ENCODE measurements around the gene DROSHA.

DROSHA gene

DNA sequence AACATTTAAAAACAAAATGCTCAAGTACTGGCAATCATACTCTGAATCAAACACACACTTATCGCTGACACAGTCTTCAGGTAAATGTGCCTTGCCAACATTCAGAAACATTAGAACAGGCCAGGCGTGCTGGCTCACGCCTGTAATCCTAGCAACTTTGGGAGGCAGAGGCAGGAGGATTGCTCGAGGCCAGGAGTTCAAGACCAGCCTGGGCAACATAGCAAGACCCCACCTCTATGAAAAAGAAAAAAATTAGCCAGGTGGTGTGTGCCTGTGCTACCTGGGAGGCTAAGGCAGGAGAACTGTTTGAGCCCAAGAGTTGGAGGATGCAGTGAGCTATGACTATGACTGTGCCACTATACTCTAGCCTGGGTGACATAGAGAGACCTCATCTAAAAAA, 20.6 kb downstream of the DROSHA start:
- Histone ChIP-seq H3K36me3 (ENCODE audit: control insufficient read depth, insufficient read depth, low read length) (peaks cover 15% of the 10 kb centered on the region), H3K4me3 (ENCODE audit: low read length) (no peak overlapping the region), H3K9ac (ENCODE audit: low read length) (no peak overlapping the region), H3K27me3 (ENCODE audit: control insufficient read depth, insufficient read depth, low read length) (no peaks in the 10 kb centered on the region), H3K4me1 (ENCODE audit: control insufficient read depth, insufficient read depth, low read length) (no peaks in the 10 kb centered on the region), H3K9me3 (ENCODE audit: control insufficient read depth, low read length) (no peaks in the 10 kb centered on the region)

DNA sequence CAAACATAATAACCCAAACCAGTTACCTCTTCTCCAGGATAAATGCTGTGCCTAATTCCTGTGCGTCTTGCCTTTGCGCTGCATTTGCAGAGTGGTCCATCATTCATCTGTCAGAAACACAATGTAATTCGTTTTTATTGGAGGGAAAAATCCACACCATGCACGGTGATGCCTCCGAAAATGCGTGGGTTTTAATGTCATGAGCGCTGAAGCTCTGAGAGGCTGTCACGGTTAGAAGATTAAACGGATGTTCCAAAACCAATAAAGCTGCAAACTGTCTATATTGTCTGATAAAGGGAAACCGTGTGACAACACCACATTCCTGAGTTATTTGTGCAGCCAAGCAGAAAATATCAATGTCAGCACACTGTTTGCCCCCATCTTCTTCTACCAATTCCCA, 27.4 kb downstream of the DROSHA start:
- Histone ChIP-seq H3K27me3 (ENCODE audit: control insufficient read depth, insufficient read depth, low read length) (no peaks in the 10 kb centered on the region), H3K4me3 (ENCODE audit: low read length) (no peak overlapping the region), H3K9ac (ENCODE audit: low read length) (no peak overlapping the region), H3K4me1 (ENCODE audit: control insufficient read depth, insufficient read depth, low read length) (no peaks in the 10 kb centered on the region), H3K36me3 (ENCODE audit: control insufficient read depth, insufficient read depth, low read length) (peaks cover 5% of the 10 kb centered on the region), H3K9me3 (ENCODE audit: control insufficient read depth, low read length) (no peaks in the 10 kb centered on the region)

GRCh38 chr5:31502506-31502905, 29.4 kb downstream of the DROSHA start:
- H3K9me3 ChIP-seq (ENCODE audit: control insufficient read depth, low read length), result no peaks in the 10 kb centered on the region
- H3K9ac ChIP-seq (ENCODE audit: low read length), result no peak overlapping the region
- H3K27me3 ChIP-seq (ENCODE audit: control insufficient read depth, insufficient read depth, low read length), result no peaks in the 10 kb centered on the region
- no peak overlapping the region for H3K4me3 ChIP-seq (ENCODE audit: low read length)
- peaks cover 5% of the 10 kb centered on the region for H3K36me3 ChIP-seq (ENCODE audit: control insufficient read depth, insufficient read depth, low read length)
- no peaks in the 10 kb centered on the region for H3K4me1 ChIP-seq (ENCODE audit: control insufficient read depth, insufficient read depth, low read length)

GRCh38 chr5:31500256-31500655, 31.6 kb downstream of the DROSHA start:
- Histone ChIP-seq H3K36me3 (ENCODE audit: control insufficient read depth, insufficient read depth, low read length) (peaks cover 5% of the 10 kb centered on the region), H3K27me3 (ENCODE audit: control insufficient read depth, insufficient read depth, low read length) (no peaks in the 10 kb centered on the region), H3K9me3 (ENCODE audit: control insufficient read depth, low read length) (no peaks in the 10 kb centered on the region), H3K9ac (ENCODE audit: low read length) (no peak overlapping the region), H3K4me1 (ENCODE audit: control insufficient read depth, insufficient read depth, low read length) (no peaks in the 10 kb centered on the region), H3K4me3 (ENCODE audit: low read length) (no peak overlapping the region)

DNA sequence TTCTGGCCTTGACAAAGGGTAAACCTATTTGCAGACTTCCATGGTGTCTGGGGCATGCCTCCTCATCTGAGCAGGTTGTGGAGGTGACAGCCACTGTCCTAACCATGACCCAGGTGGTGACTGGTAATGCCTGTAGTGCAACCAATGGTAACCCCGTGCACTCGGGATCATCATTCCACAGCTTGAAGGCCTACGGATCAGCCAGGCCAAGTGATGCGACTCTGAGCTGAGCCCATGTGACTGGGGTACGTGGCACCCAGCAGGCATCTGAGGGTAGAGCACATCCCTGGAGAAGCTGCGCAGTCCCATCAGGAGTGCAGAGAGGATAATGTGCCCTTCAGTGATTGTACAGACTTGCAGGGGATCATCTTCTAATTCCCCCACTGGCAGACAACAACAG, 35.0 kb downstream of the DROSHA start:
- H3K4me3 ChIP-seq (ENCODE audit: low read length), result no peak overlapping the region
- no peaks in the 10 kb centered on the region for H3K27me3 ChIP-seq (ENCODE audit: control insufficient read depth, insufficient read depth, low read length)
- H3K4me1 ChIP-seq (ENCODE audit: control insufficient read depth, insufficient read depth, low read length), result no peaks in the 10 kb centered on the region
- no peaks in the 10 kb centered on the region for H3K9me3 ChIP-seq (ENCODE audit: control insufficient read depth, low read length)
- H3K36me3 ChIP-seq (ENCODE audit: control insufficient read depth, insufficient read depth, low read length), result no peaks in the 10 kb centered on the region
- no peak overlapping the region for H3K9ac ChIP-seq (ENCODE audit: low read length)

DNA sequence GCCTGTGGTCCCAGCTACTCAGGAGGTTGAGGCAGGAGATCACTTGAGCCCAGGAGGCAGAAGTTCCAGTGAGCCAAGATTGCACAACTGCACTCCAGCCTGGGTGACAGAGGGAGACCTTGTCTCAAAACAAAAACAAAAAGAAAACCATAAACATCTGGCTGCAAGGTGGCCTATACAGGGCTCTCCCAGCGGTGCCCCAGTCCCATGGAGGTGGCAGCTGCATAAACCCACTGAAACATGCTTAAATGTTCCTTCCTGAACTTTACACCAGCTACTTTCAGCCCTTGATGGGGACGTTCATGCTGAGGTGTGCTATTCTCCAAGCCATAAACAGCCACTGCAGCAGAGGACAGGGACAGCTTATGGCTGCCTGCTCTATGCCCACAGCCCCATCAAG, 35.6 kb downstream of the DROSHA start:
- no peak overlapping the region for H3K9ac ChIP-seq (ENCODE audit: low read length)
- no peaks in the 10 kb centered on the region for H3K36me3 ChIP-seq (ENCODE audit: control insufficient read depth, insufficient read depth, low read length)
- H3K4me3 ChIP-seq (ENCODE audit: low read length), result no peak overlapping the region
- no peaks in the 10 kb centered on the region for H3K9me3 ChIP-seq (ENCODE audit: control insufficient read depth, low read length)
- H3K4me1 ChIP-seq (ENCODE audit: control insufficient read depth, insufficient read depth, low read length), result no peaks in the 10 kb centered on the region
- H3K27me3 ChIP-seq (ENCODE audit: control insufficient read depth, insufficient read depth, low read length), result no peaks in the 10 kb centered on the region

DNA sequence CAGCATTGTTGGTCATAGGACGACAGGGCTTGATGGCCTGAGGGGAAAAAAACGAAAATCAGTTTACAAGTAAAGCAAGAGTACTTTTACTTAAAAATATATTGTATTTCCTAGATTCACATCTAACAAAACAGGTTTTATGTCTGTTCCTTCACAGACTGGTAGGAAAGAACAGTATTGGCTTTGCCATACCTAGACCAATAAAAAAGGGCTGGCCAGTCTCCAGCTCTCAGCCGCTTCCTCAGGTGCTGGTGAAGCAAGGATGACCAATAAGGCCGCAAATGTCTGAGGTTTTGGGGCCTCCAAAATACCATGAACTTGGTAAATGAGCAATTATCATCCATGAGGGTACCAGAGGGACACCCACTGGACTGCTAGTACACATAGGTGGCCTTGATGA, 36.6 kb downstream of the DROSHA start:
- Histone ChIP-seq H3K4me1 (ENCODE audit: control insufficient read depth, insufficient read depth, low read length) (no peaks in the 10 kb centered on the region), H3K4me3 (ENCODE audit: low read length) (no peak overlapping the region), H3K9me3 (ENCODE audit: control insufficient read depth, low read length) (no peaks in the 10 kb centered on the region), H3K9ac (ENCODE audit: low read length) (no peak overlapping the region), H3K36me3 (ENCODE audit: control insufficient read depth, insufficient read depth, low read length) (no peaks in the 10 kb centered on the region), H3K27me3 (ENCODE audit: control insufficient read depth, insufficient read depth, low read length) (no peaks in the 10 kb centered on the region)

DNA sequence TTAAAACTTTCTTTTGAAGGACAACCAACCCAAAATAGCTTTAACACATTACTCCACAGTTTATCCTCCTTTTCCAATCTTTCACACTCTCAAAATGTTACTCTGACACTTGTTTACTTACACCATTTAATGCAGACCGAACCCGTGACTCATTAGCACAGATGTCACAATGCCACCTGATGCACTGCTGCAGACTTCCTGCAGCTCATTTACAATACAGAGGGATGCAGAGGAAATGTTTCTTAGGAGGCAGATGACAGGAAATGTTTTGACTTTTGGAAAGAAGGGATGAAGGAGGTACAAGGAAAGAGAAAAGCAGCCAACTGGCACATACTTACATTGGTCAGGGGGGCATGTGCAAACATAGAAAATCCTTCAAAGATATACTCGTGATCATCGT, 39.0 kb downstream of the DROSHA start:
- H3K27me3 ChIP-seq (ENCODE audit: control insufficient read depth, insufficient read depth, low read length), result no peaks in the 10 kb centered on the region
- H3K4me1 ChIP-seq (ENCODE audit: control insufficient read depth, insufficient read depth, low read length), result no peaks in the 10 kb centered on the region
- H3K9ac ChIP-seq (ENCODE audit: low read length), result no peak overlapping the region
- no peaks in the 10 kb centered on the region for H3K9me3 ChIP-seq (ENCODE audit: control insufficient read depth, low read length)
- no peaks in the 10 kb centered on the region for H3K36me3 ChIP-seq (ENCODE audit: control insufficient read depth, insufficient read depth, low read length)
- H3K4me3 ChIP-seq (ENCODE audit: low read length), result no peak overlapping the region

DNA sequence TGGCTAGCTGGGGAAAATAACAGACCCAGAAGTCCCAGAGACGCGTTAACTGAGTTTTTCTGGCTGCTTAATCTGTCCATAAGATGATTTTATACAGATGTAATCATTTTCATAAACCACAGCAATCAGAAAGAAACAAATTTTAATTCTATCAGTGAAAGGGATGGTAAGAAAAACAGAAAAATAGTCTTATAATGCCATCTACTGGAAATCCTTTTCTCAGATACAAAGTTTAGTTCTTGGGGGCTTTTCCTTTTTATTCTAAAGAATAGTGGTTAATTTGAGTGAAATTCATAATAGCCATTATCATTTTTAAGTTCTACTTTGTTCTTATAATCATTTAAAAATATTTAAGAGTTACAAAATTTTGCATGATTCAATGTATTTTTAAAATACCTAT, 44.4 kb downstream of the DROSHA start:
- Histone ChIP-seq H3K9ac (ENCODE audit: low read length) (no peak overlapping the region), H3K36me3 (ENCODE audit: control insufficient read depth, insufficient read depth, low read length) (no peaks in the 10 kb centered on the region), H3K9me3 (ENCODE audit: control insufficient read depth, low read length) (no peaks in the 10 kb centered on the region), H3K27me3 (ENCODE audit: control insufficient read depth, insufficient read depth, low read length) (no peaks in the 10 kb centered on the region), H3K4me3 (ENCODE audit: low read length) (no peak overlapping the region), H3K4me1 (ENCODE audit: control insufficient read depth, insufficient read depth, low read length) (no peaks in the 10 kb centered on the region)

GRCh38 chr5:31486441-31486840, 45.5 kb downstream of the DROSHA start:
- Histone ChIP-seq H3K36me3 (ENCODE audit: control insufficient read depth, insufficient read depth, low read length) (no peaks in the 10 kb centered on the region), H3K27me3 (ENCODE audit: control insufficient read depth, insufficient read depth, low read length) (no peaks in the 10 kb centered on the region), H3K4me3 (ENCODE audit: low read length) (no peak overlapping the region), H3K4me1 (ENCODE audit: control insufficient read depth, insufficient read depth, low read length) (no peaks in the 10 kb centered on the region), H3K9ac (ENCODE audit: low read length) (no peak overlapping the region), H3K9me3 (ENCODE audit: control insufficient read depth, low read length) (no peaks in the 10 kb centered on the region)

DNA sequence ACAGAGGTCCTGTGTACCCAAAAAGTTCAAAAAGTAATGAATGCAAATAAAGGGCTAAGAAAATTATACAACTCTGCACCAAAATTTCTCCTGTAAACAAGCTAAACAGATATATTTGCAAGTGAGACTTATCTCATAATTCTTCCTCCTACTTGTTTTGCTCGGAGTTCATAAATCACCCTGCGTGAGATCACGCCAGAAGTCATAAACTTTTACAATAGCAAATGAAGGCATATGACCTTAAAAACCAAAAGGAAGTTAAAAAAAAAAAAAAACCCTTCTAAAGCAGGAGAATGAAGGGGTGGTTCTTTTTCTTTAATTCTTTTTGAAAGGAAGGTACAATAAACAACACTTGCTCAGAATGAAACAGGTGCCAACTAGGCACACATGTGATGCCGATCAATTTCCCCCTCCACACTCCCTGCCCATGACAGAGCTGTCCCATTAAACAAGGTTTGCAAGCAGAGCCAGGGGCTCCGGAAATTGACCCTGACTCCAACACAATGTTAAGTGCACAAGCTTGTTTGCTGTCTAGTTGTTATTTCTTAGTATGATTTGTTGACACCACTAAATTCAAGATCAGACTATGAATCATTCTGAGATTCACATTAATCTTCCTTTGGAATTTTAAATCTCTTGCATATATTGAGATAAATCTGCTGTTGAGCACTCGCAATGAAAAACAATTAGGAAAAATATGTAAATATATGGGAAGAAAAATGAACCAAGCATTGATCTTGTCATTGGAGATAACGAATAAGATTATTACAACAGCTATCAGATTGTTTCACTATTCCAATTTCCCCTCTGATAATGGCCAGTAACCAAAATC, 46.3 kb downstream of the DROSHA start:
- H3K27me3 ChIP-seq (ENCODE audit: control insufficient read depth, insufficient read depth, low read length), result no peaks in the 10 kb centered on the region
- no peak overlapping the region for H3K9ac ChIP-seq (ENCODE audit: low read length)
- H3K9me3 ChIP-seq (ENCODE audit: control insufficient read depth, low read length), result no peaks in the 10 kb centered on the region
- H3K36me3 ChIP-seq (ENCODE audit: control insufficient read depth, insufficient read depth, low read length), result no peaks in the 10 kb centered on the region
- no peaks in the 10 kb centered on the region for H3K4me1 ChIP-seq (ENCODE audit: control insufficient read depth, insufficient read depth, low read length)
- H3K4me3 ChIP-seq (ENCODE audit: low read length), result no peak overlapping the region

- Histone ChIP-seq H3K4me3 (ENCODE audit: low read length) (no peak overlapping the region), H3K36me3 (ENCODE audit: control insufficient read depth, insufficient read depth, low read length) (no peaks in the 10 kb centered on the region), H3K27me3 (ENCODE audit: control insufficient read depth, insufficient read depth, low read length) (no peaks in the 10 kb centered on the region), H3K9me3 (ENCODE audit: control insufficient read depth, low read length) (no peaks in the 10 kb centered on the region), H3K4me1 (ENCODE audit: control insufficient read depth, insufficient read depth, low read length) (no peaks in the 10 kb centered on the region), H3K9ac (ENCODE audit: low read length) (no peak overlapping the region)
Observed at GRCh38 chr5:31481531-31482165, 50.2 kb downstream of the DROSHA start.
